H54 (cell line): Measurements from ENCODE around the gene BSND.

Experiments used
- DNase-seq: peaks from one replicate; pipeline ENCODE4 v3.0.0; 2011; ENCODE audit warnings: low spot score, mixed read lengths; ENCODE audit not compliant: insufficient read length
- FAIRE-seq: peaks from 3 replicates; lab custom pipeline; 2011; peaks lifted over from hg19 to GRCh38; lab: Jason Lieb, UNC
- POLR2A ChIP-seq: IDR thresholded peaks from 2 replicates; pipeline ENCODE4 v1.6.1; 2011; ENCODE audit warnings: low read depth, mild to moderate bottlenecking, low read length

The BSND gene

DNA sequence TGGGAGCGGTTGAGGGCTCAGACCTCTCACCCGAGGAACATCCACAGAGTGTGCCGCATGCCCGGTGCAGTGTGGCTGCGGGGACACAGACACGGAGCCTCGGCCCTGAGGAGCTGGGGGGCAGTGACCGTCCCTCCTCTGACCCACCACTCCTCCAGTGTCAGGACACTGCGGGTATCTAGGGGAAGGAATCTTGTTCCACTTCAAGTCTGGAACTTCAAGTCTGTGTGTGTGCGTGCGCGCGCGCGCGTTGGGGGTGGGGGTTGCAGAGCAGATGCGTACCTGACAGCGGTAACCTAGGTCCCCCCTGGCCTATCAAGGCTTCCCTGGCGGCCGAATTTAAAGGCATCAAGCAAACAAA is 57.9 kb downstream of the BSND start:
- FAIRE-seq (no peak), DNase-seq (no peak)
- TF ChIP-seq POLR2A: no peak

DNA sequence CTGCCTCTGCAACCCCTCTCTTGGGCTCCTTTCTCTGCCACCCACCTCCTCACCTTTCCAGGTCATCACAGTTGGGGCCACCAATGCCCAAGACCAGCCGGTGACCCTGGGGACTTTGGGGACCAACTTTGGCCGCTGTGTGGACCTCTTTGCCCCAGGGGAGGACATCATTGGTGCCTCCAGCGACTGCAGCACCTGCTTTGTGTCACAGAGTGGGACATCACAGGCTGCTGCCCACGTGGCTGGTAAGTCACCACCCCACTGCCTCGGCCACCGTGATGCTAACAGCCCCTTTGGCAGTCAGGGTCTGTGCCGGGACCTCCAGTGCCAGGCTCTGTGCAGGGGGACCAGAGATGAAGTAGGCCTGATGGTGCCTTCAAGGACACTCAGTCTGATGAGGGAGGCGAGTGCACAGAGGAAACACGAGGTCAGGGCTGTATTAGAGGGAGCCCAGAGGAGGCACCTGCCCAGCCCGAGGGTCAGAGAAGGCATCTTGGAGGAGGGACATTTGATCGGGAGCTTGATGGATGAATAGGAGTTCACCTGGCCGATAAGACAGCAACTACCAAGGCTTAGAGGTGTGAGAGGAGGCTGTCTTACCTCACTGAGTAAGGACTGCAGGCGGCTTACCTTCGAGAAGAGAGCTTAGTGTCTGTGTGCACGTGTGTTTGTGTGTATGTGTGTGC is 58.7 kb downstream of the BSND start:
- DNase-seq (no peak), FAIRE-seq (no peak)

DNA sequence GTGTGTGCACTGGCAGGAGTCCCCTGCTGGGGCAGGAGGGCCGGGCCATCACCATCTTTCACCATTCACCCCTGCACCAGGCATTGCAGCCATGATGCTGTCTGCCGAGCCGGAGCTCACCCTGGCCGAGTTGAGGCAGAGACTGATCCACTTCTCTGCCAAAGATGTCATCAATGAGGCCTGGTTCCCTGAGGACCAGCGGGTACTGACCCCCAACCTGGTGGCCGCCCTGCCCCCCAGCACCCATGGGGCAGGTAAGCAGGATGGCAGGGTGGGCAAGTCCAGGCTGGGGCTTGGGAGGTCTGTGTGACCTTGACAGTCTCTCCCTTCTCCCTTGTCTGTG is 59.2 kb downstream of the BSND start:
- no peak for TF ChIP-seq POLR2A
- FAIRE-seq (no peak), DNase-seq (no peak)

More for the DNA sequence above, 58.7 kb downstream of the BSND start:
- no peak for TF ChIP-seq POLR2A

DNA sequence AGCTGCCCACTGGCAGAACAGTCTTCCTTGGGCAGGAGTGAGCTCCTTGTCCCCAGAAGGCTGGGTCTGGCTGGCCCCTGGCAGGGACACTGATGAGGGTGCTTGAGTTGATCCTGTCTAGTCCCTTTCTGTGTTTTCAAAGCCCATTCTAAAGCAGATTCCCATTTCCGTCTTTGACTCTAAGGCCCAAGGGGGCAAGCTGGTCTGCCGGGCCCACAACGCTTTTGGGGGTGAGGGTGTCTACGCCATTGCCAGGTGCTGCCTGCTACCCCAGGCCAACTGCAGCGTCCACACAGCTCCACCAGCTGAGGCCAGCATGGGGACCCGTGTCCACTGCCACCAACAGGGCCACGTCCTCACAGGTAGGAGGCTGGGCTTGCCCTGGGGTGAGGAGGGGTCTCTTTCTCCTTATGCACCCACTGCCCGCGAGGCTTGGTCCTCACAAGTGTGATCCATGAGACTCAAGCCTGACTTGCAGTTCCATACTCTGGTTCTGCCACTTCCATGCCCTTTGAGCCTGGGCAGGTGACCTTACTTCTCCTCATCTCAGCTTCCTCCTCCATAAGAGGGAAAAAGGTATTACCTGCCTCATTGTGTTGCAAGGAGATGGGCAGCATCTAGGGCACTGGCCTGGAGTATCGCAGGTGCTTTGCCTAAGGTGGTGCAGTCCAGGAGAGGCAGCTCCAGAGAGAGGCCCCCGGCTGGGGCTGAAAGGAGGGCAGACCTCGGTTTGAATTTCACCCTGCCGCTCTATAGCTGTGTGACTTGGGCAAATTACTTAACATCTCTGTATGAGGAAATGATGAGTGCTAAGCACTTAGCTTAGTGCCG is 60.8 kb downstream of the BSND start:
- no peak for FAIRE-seq

DNA sequence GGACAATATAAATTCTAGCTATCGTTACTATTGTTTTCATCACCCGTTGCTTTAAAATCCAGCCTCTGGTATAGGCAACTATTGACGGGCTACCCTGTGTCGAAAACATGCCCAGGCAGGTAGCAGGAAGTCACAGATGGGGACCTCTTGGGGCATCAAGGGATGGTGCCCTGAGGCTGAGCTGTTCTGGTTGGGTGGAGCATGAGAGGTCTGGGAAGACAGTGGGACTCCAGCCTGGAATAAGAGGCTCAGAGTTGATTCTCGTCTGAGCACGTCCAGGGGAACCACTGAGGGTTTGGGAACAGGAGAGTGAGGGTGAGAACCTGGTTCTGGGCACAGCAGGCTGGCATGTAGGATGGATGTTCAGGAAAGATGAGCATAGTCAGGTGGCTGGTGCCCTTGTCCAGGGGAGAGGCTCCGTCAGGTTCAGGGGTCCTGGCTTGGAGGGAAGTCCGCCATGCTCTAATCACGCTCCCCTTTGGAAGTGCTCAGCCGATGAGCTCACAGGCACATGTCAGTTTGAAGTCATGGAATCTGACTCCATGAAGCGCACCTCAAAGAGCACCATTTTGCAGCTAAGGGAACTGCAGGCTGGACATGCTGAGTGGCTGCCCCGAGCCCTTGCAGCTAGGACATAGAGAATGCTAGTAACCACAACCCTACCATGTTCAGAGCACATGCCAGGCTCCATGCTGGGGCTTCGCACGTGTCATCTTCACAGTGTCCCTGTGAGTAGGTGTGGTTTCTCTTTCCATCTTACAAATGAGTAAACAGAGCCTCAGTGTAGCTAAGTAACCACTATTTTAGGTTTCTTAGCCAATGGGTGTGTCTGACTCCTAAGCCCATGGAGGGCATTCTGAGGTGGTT is 61.6 kb downstream of the BSND start:
- DNase-seq: no peak
- TF ChIP-seq POLR2A: no peak
- FAIRE-seq: no peak

More for the DNA sequence above, 60.8 kb downstream of the BSND start:
- no peak for DNase-seq
- no peak for TF ChIP-seq POLR2A

DNA sequence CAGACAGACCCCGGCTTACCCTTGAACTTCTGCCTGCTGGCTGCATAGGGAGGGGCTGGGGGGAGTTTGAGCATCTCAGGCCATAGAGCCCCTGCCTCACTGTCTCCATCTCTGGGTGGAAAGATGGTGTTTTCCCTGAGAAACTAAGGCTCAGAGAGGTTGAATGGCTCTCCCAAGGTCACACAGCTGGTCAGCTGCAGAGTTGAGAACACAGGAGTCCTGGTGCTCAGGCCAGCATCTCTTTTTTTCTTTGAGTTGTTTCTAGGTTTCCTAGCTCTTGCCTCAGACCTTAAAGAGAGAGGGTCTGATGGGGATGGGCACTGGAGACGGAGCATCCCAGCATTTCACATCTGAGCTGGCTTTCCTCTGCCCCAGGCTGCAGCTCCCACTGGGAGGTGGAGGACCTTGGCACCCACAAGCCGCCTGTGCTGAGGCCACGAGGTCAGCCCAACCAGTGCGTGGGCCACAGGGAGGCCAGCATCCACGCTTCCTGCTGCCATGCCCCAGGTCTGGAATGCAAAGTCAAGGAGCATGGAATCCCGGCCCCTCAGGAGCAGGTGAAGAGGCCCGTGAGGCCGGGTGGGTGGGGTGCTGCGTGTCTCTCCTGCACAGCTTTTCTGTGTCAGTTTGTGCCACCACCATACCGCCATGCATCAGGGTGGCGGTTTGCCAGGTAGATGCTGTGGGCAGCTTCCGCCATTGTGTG is 62.4 kb downstream of the BSND start:
- no peak for TF ChIP-seq POLR2A
- FAIRE-seq (no peak), DNase-seq (no peak)
